Measurements from ENCODE around the gene ABHD5.

- TF ChIP-seq CTCF (IDR thresholded peaks at IDR 0.05) (no peak), NRF1 (IDR thresholded peaks at IDR 0.05; ENCODE audit: low read depth, low read length) (no peak), EZH2phosphoT487 (IDR thresholded peaks at IDR 0.05; ENCODE audit: borderline replicate concordance, low read depth) (no peak), TEAD4 (IDR thresholded peaks at IDR 0.05; ENCODE audit: borderline replicate concordance, insufficient read depth) (no peak), USF1 (IDR thresholded peaks at IDR 0.05; ENCODE audit: borderline replicate concordance, low read depth) (no peak), RAD21 (IDR thresholded peaks at IDR 0.05; ENCODE audit: low read length) (no peak), GABPA (IDR thresholded peaks at IDR 0.05; ENCODE audit: low read depth) (no peak), MAX (IDR thresholded peaks at IDR 0.05; ENCODE audit: low read depth) (no peak), TCF12 (IDR thresholded peaks at IDR 0.05) (no peak), ZBTB33 (IDR thresholded peaks at IDR 0.05; ENCODE audit: borderline replicate concordance, low read depth) (no peak), SMC3 (IDR thresholded peaks at IDR 0.05; ENCODE audit: low read depth, low read length) (no peak)
These were observed 40.4 kb upstream of the ABHD5 start for GRCh38 chr3:43650345-43650744.
